Adrenal gland (tissue), 5 donors: Measurements from ENCODE around the gene MAPK4.

Experiments used
- CTCF ChIP-seq, 6 experiments: fragments of 450-650 bp in 4 of 6; fragments of 200-600 bp in 2 of 6; sonication (generic) in 1 of 6; IDR thresholded peaks; 1 replicate in 5 of 6; 2 replicates in 1 of 6; pipeline versions ENCODE4 v1.5.1 to v1.8.0; 2016 to 2021; ENCODE audit warnings: antibody characterized with exemption in 6 of 6, mild to moderate bottlenecking in 2 of 6, moderate library complexity in 1 of 6
- POLR2A ChIP-seq, 2 donors: fragments of 450-650 bp; IDR thresholded peaks; one replicate each; pipeline ENCODE4 v1.6.1; 2017; ENCODE audit warnings: antibody characterized with exemption in 2 of 2, mild to moderate bottlenecking in 2 of 2, moderate library complexity in 1 of 2
- donor health status: DM: no; HTN: no; CAD: no.

GRCh38 chr18:50662177-50662576, 102.3 kb downstream of the MAPK4 start:
- peak in 5 of 6 experiments; percentile 29 to 55 (median 37) for TF ChIP-seq CTCF (IDR thresholded peaks at IDR 0.05)
- no peak for TF ChIP-seq POLR2A (IDR thresholded peaks at IDR 0.05)
